Chondrocyte (in vitro differentiated cells): ENCODE data around the gene HJV. TPM values are rescaled to one million over a fixed set of nuclear protein-coding genes. Genes with fewer than 3 reads are reported as not detected.

ENCODE experiments used
- DNase-seq: peaks from one replicate; pipeline ENCODE4 v3.0.0; 2021; ENCODE audit warnings: mixed read lengths, low spot score
- H3K27ac Mint-ChIP-seq: one replicate; pipeline ENCODE4 v1.8.0; 2021; ENCODE audit warnings: mild to moderate bottlenecking, moderate library complexity, mixed read lengths; ENCODE audit not compliant: unreplicated experiment
- H3K27me3 Mint-ChIP-seq: 2 replicates; pipeline ENCODE4 v1.8.0; 2021; ENCODE audit warnings: low read depth, mixed read lengths
- H3K36me3 Mint-ChIP-seq: 2 replicates; pipeline ENCODE4 v1.8.0; 2021; ENCODE audit warnings: low read depth, mixed read lengths
- H3K4me1 Mint-ChIP-seq: 2 replicates; pipeline ENCODE4 v1.8.0; 2021; ENCODE audit warnings: low read depth, mild to moderate bottlenecking, mixed read lengths
- H3K4me3 Mint-ChIP-seq: one replicate; pipeline ENCODE4 v1.8.0; 2021; ENCODE audit warnings: mild to moderate bottlenecking, moderate library complexity, mixed read lengths; ENCODE audit not compliant: unreplicated experiment
- H3K9me3 Mint-ChIP-seq: 2 replicates; pipeline ENCODE4 v1.8.0; 2021; ENCODE audit warnings: low read depth, mixed read lengths
- CTCF ChIP-seq: fragments of 200-600 bp; sonication (generic); IDR thresholded peaks from 2 replicates; pipeline ENCODE4 v1.5.0; 2021; ENCODE audit warnings: antibody characterized with exemption, mild to moderate bottlenecking, moderate library complexity
- total RNA-seq: library from RNA; stranded (reverse); gene quantifications from 3 replicates; pipeline ENCODE4 v1.2.1, GENCODE V29; 2021

The HJV gene
- total RNA-seq, 1 donor from 2014 or later: not detected

DNA sequence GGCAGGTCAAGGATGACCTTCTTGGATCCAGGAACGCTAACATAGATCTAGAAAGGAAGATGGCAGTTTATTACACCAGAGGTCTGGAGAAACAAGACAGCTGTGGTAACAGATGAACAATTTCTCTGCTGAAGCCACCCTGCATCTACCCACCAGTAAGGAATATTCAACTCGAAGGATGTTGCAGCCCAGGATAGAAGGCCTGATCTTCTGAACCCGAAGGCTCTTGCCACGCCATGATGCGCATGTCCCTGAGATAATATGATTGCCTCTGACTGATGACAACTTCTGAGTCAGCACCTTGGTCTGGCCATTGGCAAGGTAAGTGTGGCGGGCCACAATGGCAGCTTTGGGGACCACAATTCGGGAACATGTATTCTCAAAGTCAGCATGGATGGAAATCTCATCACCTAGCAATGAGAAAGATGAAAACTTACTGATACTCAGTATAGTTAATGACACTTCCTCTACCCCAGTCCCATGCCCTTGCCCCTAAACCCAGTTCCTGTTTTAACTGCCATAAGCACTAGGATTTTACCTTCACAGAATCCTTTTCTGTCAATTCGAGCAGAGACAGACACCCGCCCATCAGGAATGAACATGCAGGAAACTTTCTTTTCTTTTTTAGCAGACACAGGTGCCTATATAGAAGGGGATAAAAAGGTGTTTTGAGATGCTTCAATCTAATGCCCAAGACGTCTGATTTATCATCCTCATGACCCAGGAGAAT lies 27.0 kb downstream of the HJV start:
- Mint-ChIP-seq H3K4me1 (peaks cover 47% of the 10 kb centered on the region), H3K27ac (no peak overlapping the region), H3K9me3 (no peaks in the 10 kb centered on the region), H3K36me3 (peaks cover 14% of the 10 kb centered on the region), H3K27me3 (no peaks in the 10 kb centered on the region), H3K4me3 (peak overlapping the region; percentile 80)
- no peak for DNase-seq
- no peak for TF ChIP-seq CTCF

DNA sequence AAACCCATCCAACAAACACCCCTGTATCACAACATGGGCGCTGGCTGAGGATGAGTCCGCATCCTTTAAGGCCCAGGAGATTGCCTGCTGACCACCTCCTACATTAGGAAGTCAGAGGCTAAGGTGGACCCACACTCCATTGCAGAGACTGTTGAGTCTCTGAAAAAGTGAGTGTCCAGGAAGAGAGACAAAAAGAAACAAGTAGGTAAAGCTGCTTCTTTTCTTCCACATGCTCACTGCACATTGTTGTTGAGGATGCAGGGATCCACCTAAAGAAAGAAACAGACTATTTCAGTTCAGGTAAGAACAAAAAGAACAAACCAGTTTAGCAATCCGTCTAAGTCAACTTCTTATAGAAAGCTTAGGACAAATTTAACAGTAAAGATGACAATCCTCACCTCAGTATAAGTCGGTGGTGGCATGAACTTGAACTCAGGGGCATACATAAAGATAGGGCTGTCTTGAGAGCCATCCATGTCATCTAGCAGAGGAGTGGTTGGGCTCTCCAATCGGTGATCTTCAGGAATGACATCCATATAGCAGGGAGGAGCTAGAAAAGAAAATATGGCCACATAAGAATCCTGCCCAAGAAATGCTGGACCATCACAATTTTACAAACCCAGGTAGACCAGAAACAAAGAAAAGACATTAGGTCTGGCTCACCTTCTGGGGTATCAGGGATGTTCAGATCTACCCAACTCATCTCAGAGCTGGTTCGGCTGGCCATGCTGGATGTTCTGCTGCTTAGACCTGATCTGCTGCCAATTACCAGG lies 27.7 kb downstream of the HJV start:
- H3K9me3 Mint-ChIP-seq: no peaks in the 10 kb centered on the region
- no peaks in the 10 kb centered on the region for H3K27me3 Mint-ChIP-seq
- peaks cover 14% of the 10 kb centered on the region for H3K36me3 Mint-ChIP-seq
- no peak overlapping the region for H3K27ac Mint-ChIP-seq
- no peak overlapping the region for H3K4me3 Mint-ChIP-seq
- peaks cover 47% of the 10 kb centered on the region for H3K4me1 Mint-ChIP-seq
- DNase-seq: no peak
- TF ChIP-seq CTCF: no peak

GRCh38 chr1:145992958-145993617 lies 28.4 kb downstream of the HJV start:
- Mint-ChIP-seq H3K4me1 (peaks cover 47% of the 10 kb centered on the region), H3K36me3 (peaks cover 14% of the 10 kb centered on the region), H3K9me3 (no peaks in the 10 kb centered on the region), H3K27ac (no peak overlapping the region), H3K4me3 (no peak overlapping the region), H3K27me3 (no peaks in the 10 kb centered on the region)
- TF ChIP-seq CTCF: no peak
- DNase-seq: no peak

GRCh38 chr1:145992502-145992936 lies 29.0 kb downstream of the HJV start:
- Mint-ChIP-seq H3K27ac (no peak overlapping the region), H3K36me3 (peaks cover 14% of the 10 kb centered on the region), H3K4me3 (no peak overlapping the region), H3K9me3 (no peaks in the 10 kb centered on the region), H3K27me3 (no peaks in the 10 kb centered on the region), H3K4me1 (peaks cover 41% of the 10 kb centered on the region)
- no peak for DNase-seq
- no peak for TF ChIP-seq CTCF

DNA sequence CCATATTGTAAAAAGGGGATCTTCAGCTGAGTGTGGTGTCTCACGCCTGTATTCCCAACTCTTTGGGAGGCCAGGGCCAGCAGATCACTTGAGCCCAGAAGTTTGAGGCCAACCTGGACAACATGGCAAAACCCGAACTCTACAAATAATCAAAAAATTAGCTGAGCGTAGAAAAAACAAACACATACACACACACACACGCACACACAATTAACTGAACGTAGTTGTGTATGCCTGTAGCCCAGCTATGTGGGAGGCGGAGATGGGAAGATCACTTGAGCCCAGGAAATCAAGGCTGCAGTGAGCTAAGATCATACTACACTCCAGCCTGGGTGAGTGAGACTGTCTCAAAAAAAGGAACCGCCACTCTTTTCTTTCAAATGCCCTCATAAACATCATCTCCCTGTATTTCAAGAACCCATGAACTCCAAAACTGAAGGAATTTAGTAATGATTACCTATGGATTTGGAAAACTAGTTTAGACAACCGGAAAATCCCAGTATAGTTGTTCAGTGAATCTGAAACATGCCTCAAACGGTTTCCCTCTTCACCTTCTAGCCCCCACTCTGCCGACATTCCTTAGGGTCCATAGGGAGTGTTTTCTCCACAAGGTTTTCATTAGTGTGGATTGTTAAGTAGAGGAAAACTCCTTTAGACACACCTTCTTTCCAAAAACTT lies 29.7 kb downstream of the HJV start:
- Mint-ChIP-seq H3K27ac (no peak overlapping the region), H3K4me1 (peaks cover 35% of the 10 kb centered on the region), H3K36me3 (peaks cover 14% of the 10 kb centered on the region), H3K27me3 (no peaks in the 10 kb centered on the region), H3K9me3 (no peaks in the 10 kb centered on the region), H3K4me3 (no peak overlapping the region)
- no peak for DNase-seq
- no peak for TF ChIP-seq CTCF
